Sciatic nerve (tissue), 2 donors: ENCODE data around the gene OR2L3. TPM values are rescaled to one million over a fixed set of nuclear protein-coding genes. Genes with fewer than 3 reads are reported as not detected.
"Not testable (repeated sequence)": the region's sequence is repeated elsewhere in the genome, so short reads cannot be mapped to it uniquely, and the experiment has no call there.

Source experiments
- ATAC-seq: fragments of 200-7000 bp; cut with Tn5 transposase; one replicate; pipeline ENCODE4 v1.9.1; 2020; ENCODE audit warnings: mild to moderate bottlenecking, moderate library complexity
- DNase-seq: peaks from one replicate; pipeline ENCODE4 v3.0.0-alpha.2; 2020; ENCODE audit warnings: low spot score
- intact Hi-C: fragments of 100-400 bp; cut with DNase I; formaldehyde crosslinking; loops from one replicate; pipeline ENCODE4 v1.14.2; 2022
- total RNA-seq: library from RNA; stranded (reverse); fragmentation: NEBNext Ultra II Directional; extraction: Animal tissue kit (Norgen Biotek cat#: 25700); gene quantifications from one replicate; pipeline ENCODE4 v1.2.1, GENCODE V29; 2021
- donor health status: DM: no; HTN: no; CAD: no.
- donor health status: DM: no; HTN: no; CAD: no.

Gene OR2L3, protein sequence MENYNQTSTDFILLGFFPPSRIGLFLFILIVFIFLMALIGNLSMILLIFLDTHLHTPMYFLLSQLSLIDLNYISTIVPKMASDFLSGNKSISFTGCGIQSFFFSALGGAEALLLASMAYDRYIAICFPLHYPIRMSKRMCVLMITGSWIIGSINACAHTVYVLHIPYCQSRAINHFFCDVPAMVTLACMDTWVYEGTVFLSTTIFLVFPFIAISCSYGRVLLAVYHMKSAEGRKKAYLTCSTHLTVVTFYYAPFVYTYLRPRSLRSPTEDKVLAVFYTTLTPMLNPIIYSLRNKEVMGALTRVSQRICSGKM
- total RNA-seq = 0.13 TPM

DNA sequence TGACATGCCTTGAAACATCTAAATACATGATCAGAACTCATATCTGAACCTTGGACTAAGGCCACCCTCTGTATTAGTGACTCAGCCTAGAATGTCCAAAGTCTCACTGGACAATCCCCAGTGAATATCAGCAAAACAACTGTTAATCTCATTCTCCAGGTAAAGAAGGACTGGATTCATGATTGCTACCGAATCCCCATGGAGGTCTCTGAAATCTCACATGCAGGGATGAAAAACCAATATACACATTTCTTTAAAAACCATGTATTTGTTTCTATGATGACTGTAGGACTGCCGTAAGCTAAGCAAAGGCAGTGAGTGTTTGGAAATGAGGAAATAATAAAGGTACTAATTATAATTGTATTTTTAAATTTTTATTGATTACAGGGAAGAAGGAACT lies at the start of gene OR2L3:
TSS of gene OR2L3 (plus strand) at position 301 of the 400 bp plus-strand sequence. CDS start 13,846 bp downstream, outside the sequence.
- DNase-seq (no peak), ATAC-seq (no peak)
- intact Hi-C loops = no loop called here

DNA sequence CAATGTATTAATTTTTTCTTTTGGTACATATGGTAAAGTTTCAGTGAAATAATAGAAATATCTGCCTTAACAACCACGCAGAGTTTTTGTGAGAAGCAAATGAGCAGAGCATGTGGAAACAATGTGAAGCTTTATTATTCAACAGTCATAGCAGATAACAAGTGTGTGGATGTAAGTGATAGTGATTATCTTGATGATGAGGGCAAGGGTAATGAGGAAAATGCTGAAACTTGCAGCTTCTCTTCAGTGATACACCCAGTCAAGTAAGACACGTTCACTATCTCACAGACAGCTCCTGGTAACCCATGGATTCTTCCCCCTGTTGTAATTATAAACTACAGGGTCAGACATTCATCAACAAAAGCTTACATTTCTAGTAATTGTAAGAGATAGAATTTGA lies 47.8 kb upstream of the OR2L3 start:
- ATAC-seq (no peak), DNase-seq (no peak)
- intact Hi-C loops = no loop called here

DNA sequence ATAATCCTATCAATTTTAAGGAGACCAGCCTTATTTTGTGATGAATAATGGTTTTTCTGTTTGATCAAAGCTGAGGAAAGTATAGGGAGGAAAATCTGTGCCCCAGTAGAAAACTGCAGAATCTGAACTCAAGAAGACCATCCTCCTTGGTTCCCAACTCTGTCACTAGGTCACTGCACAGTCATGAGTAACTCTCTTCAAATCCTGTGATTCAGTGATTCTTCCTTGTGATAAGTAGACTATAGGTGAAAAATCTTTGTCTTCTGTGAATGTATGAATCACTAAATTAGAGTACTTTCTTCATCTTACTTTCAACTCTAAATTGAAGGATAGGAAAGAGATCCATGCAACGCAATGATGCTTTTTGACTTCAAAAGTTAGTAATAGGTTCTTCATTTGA lies 46.5 kb upstream of the OR2L3 start:
- DNase-seq (no peak), ATAC-seq (no peak)
- intact Hi-C loops = no loop called here

DNA sequence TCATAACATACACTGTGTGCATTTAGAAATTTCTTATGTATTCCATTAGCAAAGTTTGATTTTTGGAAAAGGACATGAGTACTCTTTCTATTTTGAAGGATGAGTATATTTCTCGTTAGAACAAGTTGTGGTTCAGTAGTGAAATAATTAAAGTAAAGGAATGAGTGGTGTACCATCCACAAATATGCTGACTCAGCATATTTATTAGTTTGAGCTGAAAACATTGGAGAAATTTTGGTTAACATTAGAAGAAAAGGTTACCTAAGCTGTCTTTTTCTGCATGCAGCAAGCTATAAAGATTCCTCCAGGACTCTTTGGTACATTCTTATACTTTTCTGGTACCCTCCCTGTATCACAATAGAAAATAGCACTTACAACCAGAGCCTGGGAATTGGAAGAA lies 38.9 kb upstream of the OR2L3 start:
- intact Hi-C loops = no loop called here
- DNase-seq (no peak), ATAC-seq (no peak)

DNA sequence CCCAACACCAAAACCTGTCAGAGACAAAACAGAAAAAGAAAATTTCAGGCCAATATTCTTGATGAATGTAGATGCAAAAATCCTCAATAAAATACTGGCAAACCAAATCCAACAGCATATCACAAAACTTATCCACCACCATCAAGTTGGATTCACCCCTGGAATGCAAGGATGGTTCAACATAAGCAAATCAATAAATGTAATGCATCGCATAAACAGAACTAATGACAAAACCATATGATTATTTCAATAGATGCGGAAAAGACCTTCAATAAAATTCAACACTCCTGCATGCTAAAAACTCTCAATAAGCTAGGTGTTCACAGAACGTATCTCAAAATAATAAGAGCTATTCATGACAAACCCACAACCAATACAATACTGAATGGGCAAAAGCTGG lies 37.0 kb upstream of the OR2L3 start:
- intact Hi-C loops = no loop called here
- no peak for ATAC-seq
- DNase-seq = no peak

DNA sequence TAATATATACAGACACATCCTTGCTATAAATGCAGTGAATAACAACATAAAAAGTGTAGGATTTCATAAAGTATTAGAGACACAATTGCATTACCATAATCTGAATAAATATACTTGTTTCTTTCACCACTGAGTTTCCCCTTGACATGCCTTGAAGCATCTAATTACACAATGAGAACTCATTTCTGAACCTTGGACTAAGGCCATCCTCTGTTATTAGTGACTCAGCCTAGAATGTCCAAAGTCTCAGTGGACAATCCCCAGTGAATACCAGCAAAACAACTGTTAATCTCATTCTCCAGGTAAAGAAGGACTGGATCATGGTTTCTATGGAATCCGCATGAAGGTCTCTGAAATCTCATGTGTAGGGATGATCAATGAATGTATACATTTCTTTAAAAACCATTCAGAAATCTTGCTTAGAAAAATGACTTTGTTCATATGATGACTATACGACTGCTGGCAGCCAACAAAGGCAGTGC lies 33.4 kb upstream of the OR2L3 start, which contains the start of gene OR2L5:
TSS of gene OR2L5 (plus strand) at position 432 of the 482 bp plus-strand sequence. CDS start 8,288 bp downstream, outside the sequence.
- no peak for ATAC-seq
- intact Hi-C loops = no loop called here
- no peak for DNase-seq

DNA sequence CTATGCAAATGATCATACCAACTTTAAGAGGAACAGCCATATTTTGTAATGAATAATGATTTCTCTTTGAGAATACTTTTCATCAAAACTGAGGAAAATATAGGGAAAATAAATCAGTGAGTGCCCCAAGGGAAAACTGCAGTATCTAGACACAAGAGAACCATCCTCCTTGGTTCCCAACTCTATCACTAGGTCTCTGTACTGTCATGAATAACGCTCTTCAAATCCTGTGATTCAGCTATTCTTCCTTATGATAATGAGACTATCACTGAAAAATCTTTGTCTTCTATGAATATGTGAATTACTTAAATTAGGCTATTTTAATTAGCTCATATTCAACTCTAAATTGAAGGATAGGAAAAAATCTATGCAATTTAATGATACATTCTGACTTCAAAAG lies 30.8 kb upstream of the OR2L3 start:
- intact Hi-C loops = no loop called here
- ATAC-seq (no peak), DNase-seq (no peak)

DNA sequence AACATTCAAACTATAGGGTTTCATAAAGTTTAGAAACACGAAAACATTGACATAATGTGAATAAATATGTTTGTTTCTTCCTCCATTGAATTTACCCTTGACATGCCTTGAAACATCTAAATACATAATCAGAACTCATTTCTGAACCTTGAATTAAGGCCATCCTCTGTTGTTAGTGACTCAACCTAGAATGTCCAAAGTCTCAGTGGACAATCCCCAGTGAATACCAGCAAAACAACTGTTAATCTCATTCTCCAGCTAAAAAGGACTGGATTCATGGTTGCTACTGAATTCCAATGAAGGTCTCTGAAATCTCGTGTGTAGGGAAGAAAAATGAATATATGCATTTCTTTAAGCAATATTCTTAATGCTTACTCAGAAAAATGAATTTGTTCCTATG lies 16.9 kb upstream of the OR2L3 start, which contains the start of gene OR2L2:
TSS of gene OR2L2 (plus strand) at position 301 of the 400 bp plus-strand sequence. CDS start 8,198 bp downstream, outside the sequence.
- DNase-seq (no peak), ATAC-seq (no peak)
- intact Hi-C loops = no loop called here

DNA sequence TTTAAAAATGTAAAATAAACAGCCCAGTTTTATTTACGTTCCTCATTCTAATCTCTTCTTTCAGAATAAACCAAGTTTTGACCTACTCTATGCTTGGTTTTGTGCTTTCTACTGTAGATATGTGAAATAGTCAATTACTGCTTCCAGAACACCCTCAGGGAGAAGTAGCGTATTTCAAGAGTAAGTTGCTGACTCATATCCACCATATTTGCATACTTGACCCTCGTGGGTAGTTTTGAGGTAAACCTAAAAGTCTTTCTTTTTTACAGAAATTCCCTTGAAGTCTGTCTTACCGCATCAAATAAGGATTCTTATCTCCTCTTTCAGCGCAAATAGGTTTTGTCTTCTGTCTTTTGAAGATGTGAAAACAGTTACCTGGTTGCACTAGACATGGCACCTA lies 1.4 kb upstream of the OR2L3 start:
- DNase-seq (no peak), ATAC-seq (no peak)
- intact Hi-C loops = no loop called here

DNA sequence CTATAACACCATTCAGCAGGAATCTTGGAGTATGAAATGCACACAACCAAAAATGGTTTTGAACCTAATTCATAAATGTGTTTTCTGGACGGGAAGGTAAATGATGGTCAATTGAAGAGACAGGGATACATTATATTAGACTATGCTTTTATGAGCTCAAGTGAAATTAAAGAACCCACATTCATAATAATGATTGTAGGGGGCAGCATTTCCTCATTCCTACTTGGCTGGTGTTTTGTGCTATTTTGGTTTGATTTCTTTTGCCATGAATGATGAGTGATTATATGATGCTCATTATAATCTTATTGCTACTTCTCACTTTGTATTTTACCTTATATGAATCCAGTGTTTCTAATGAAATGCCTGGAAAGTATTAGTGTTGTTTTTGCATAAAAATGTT lies 372 bp downstream of the OR2L3 start:
- intact Hi-C loops = no loop called here
- ATAC-seq = no peak
- no peak for DNase-seq

DNA sequence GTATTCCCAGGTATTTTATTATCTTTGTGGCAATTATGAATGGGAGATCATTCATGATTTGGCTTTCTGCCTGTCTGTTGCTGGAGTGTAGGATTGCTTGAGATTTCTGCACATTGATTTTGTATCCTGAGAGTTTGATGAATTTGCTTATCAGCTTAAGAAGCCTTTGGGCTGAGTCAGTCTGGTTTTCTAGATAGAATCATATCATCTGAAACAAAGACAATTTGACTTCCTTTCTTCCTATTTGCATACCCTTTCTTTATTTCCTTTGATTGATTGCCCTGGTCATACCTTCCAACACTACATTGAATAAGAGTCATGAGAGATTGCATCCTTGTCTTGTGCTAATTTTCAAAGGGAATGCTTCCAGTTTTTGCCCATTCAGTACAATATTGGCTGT lies 8.0 kb downstream of the OR2L3 start:
- intact Hi-C loops = no loop called here
- DNase-seq (no peak), ATAC-seq (no peak)

DNA sequence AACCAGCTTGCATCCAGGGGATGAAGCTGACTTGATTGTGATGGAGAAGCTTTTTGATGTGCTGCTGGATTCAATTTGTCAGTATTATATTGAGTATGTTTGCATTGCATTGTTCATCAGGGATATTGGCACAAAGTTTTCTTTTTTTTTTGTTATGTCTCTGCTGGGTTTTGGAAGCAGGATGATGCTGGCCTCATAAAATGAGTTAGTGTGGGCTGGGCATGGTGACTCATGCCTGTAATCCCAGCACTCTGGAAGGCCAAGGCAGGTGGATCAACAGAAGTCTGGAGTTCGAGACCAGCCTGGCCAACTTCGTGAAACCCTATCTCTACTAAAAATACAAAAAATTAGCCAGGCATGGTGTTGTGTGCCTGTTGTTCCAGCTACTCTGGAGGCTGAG lies 8.6 kb downstream of the OR2L3 start:
- intact Hi-C loops = no loop called here
- no peak for ATAC-seq

DNA sequence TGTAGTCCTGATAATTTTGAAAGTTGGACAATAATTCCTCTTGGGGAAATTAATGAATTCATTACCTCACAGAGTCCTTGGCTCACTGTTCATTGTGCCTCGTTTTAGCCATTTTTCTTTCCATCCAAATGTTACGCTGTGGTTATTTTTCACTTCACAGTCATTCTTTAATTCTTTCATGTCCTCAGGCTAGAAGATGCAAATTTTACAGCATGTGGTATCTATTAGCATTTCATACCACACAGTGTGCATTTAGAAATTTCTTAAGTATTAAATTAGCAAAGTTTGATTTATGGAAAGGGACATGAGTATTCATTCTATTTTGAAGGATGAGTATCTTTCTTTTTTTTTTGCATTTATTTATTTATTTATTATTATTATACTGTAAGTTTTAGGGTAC lies 18.4 kb downstream of the OR2L3 start:
- DNase-seq (no peak), ATAC-seq (no peak)
- intact Hi-C loops = no loop called here

More for the DNA sequence above, 8.6 kb downstream of the OR2L3 start:
- DNase-seq = no peak

DNA sequence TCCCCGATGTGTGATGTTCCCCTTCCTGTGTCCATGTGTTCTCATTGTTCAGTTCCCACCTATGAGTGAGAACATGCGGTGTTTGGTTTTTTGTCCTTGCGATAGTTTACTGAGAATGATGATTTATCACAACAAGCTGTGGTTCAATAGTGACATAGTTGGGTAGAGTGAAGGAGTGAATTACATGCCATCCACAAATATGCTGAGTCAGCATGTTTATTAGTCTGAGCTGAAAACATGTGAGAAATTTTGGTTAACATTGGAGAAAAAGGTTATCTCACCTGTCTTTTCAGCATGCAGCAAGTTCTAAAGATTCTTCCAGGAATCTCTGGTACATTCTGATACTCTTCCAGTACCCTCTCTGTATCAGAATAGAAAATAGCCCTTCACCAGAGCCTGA lies 19.0 kb downstream of the OR2L3 start:
- ATAC-seq = no peak
- intact Hi-C loops = no loop called here

DNA sequence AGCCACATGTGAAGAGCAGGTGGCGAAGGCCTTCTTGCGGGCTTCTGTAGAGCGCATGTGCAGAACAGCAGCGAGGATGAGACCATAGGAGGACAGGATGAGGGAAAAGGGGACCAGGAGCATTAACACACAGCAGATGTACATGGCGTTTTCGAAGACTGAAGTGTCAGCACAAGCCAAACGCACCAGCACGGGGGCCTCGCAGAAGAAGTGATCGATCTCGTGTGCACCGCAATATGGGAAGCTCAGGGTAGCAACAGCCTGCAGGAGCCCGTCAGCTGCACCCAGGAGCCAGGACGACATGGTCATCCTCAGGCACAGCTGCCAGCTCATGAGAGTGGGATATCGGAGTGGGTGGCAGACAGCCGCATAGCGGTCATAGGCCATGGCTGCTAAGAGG lies 37.2 kb downstream of the OR2L3 start:
- DNase-seq, intact Hi-C loops: not testable (repeated sequence)
- peak; percentile 20 for ATAC-seq

More for the DNA sequence above, 19.0 kb downstream of the OR2L3 start:
- DNase-seq = no peak

DNA sequence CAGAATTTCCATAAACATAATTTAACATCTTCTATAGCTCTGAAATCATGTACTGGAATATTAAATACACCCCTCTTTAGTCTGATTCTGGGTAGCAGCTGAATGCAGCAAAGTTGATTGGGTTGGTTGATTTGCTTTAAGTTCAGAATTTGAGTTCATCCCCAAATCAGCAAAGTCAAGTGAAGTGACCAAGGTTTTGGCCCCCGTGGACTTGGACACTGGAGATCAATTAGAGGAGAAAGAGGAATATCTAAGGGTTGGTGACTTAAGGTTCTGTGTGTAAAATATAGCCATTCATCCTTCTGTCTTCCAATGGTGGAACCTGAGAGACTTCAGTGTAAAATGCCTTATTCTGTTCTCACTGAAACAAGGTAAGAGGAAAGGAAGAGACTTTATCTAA lies 48.2 kb downstream of the OR2L3 start, which contains the start of gene OR2L13:
TSS of gene OR2L13 (plus strand) at position 301 of the 400 bp plus-strand sequence. CDS start 4,192 bp downstream, outside the sequence.
- DNase-seq (no peak), ATAC-seq (no peak)
- intact Hi-C loops = no loop called here

DNA sequence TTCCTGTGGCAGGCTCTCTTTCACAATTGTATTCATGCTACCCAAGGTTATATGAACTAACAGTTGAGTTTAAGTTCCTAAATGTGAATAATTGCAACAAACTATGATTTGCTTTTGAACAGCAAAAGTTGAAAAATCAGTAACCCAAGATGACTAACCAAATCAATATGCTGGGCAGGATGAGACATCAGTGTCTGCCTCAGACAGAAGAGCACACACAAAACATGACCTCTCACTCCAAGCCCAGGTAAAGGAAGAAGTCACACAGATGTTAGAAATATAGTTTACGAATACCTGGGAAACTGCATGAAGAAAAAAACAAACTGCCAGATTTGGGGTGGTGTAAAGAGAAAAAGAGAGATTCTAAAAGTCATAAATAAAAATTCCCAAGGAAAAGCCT lies 51.9 kb downstream of the OR2L3 start:
- DNase-seq = no peak

DNA sequence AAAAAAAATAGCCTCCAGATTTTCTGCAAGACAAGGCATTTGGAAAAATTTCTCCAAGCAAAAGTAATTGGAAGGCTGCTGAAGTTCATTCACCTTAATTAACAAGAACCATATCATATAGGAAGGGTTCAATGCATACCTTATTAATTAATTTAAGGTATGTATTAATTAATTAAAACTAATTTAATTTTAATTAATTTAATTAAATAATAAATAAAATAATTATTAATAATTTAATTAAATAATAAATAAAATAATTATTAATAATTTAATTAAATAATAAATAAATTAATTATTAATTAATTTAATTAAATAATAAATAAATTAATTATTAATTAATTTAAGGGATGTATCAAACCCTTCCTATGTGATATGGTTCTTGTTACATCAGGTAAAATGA lies 56.2 kb downstream of the OR2L3 start:
- DNase-seq = no peak
- intact Hi-C loops = no loop called here

More for the DNA sequence above, 51.9 kb downstream of the OR2L3 start:
- intact Hi-C loops = no loop called here
- no peak for ATAC-seq

DNA sequence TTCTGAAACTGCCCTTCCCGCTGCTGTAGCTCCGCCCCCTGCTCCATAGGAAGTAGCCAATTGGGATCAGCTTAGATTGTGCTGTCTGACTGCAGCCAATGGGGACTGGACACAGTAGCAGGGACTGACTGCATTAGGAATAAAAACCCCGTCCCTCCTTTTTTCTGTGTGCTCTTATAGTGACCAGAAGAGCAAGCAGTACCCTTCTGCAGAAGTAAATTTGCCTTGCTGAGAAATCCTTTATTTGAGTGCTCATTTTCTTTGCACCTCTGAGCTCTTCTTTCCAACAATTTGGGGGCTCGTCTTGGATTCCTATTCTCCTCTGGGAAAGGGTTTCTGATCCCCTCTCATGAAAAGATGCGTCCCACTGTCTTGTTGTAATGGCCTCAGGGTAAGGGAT lies 64.5 kb downstream of the OR2L3 start:
- intact Hi-C loops = no loop called here
- DNase-seq (no peak), ATAC-seq (no peak)

More for the DNA sequence above, 56.2 kb downstream of the OR2L3 start:
- no peak for ATAC-seq
